GM12878 (cell line): ENCODE measurements around the gene LVRN. TPM values are rescaled to one million over a fixed set of nuclear protein-coding genes. Genes with fewer than 3 reads are reported as not detected.

ENCODE experiments used
- ATAC-seq: fragments of 200-7000 bp; cut with Tn5 transposase; 3 replicates; pipeline ENCODE4 v1.9.1; 2020; ENCODE audit warnings: mild to moderate bottlenecking, moderate library complexity
- BruUV-seq: library from RNA; stranded (reverse); fragments of 400-500 nt; replicated peaks from 2 replicates; lab custom pipeline; 2021; lab: Mats Ljungman, UMichigan
- CTCF ChIA-PET: fragments of 300-600 bp; sonication (Branson Sonifier 250); formaldehyde crosslinking; extraction: SDS; loops from one replicate; lab custom pipeline; 2021; ENCODE audit warnings: inconsistent platforms; lab: Yijun Ruan, JAX
- POLR2A ChIA-PET: fragments of 350-600 bp; formaldehyde crosslinking; extraction: SDS; loops from one replicate; lab custom pipeline; 2021; ENCODE audit warnings: inconsistent platforms; lab: Charles Lee
- RAD21 ChIA-PET: fragments of 300-600 bp; sonication (Branson Sonifier 250); formaldehyde crosslinking; loops from one replicate; lab custom pipeline; 2023; ENCODE audit warnings: antibody characterized with exemption; ENCODE audit not compliant: unreplicated experiment; lab: Charles Lee
- SMC1A ChIA-PET: fragments of 300-600 bp; sonication (Branson Sonifier 250); formaldehyde crosslinking; loops from one replicate; lab custom pipeline; 2023; ENCODE audit not compliant: unreplicated experiment, uncharacterized antibody; lab: Charles Lee
- DNase-seq: peaks from one replicate; pipeline ENCODE4 v3.0.0-alpha.2; 2011; ENCODE audit warnings: low read depth, low spot score
- FAIRE-seq: peaks from 3 replicates; lab custom pipeline; 2011; peaks lifted over from hg19 to GRCh38; lab: Jason Lieb, UNC
- H2AFZ ChIP-seq: 2 replicates; pipeline ENCODE4 v1.6.0; 2011; ENCODE audit warnings: low read depth, low read length, control low read depth; ENCODE audit not compliant: control insufficient read depth
- H3K27ac ChIP-seq: 2 replicates; pipeline ENCODE4 v1.5.1; 2011; ENCODE audit warnings: control low read depth; ENCODE audit not compliant: control insufficient read depth, insufficient read depth
- H3K27me3 ChIP-seq, 2 experiments: replicated peaks in 1 of 2; 2 replicates each; pipeline versions ENCODE4 v1.6.0 to v1.6.1; 2011; ENCODE audit warnings: low read length in 1 of 2; ENCODE audit not compliant: control insufficient read depth in 2 of 2, insufficient read depth in 2 of 2
- H3K36me3 ChIP-seq, 2 experiments: 2 replicates each; pipeline ENCODE4 v1.5.1; 2011; ENCODE audit warnings: low read length in 1 of 2; ENCODE audit not compliant: control insufficient read depth in 2 of 2, insufficient read depth in 2 of 2
- H3K4me1 ChIP-seq: 2 replicates; pipeline ENCODE4 v1.6.1; 2011; ENCODE audit warnings: mild to moderate bottlenecking, low read length, moderate library complexity, mixed read lengths; ENCODE audit not compliant: control insufficient read depth, insufficient read depth
- H3K4me2 ChIP-seq: 2 replicates; pipeline ENCODE4 v1.6.0; 2011; ENCODE audit warnings: control low read depth; ENCODE audit not compliant: control insufficient read depth, insufficient read depth
- H3K4me3 ChIP-seq: fragments of 200-600 bp; sonication (generic); 2 replicates; pipeline ENCODE4 v1.5.1; 2016
- H3K79me2 ChIP-seq: 2 replicates; pipeline ENCODE4 v1.6.0; 2011; ENCODE audit warnings: low read length; ENCODE audit not compliant: control insufficient read depth, insufficient read depth
- H3K9ac ChIP-seq: 2 replicates; pipeline ENCODE4 v1.8.0; 2011; ENCODE audit warnings: low read length, control low read depth, mixed read lengths; ENCODE audit not compliant: control insufficient read depth, insufficient read depth
- H3K9me3 ChIP-seq: replicated peaks from 3 replicates; pipeline ENCODE4 v1.5.1; 2011; ENCODE audit warnings: mild to moderate bottlenecking, low read length; ENCODE audit not compliant: control insufficient read depth, insufficient read depth
- H4K20me1 ChIP-seq: 2 replicates; pipeline ENCODE4 v1.6.0; 2011; ENCODE audit not compliant: control insufficient read depth, insufficient read depth
- EED ChIP-seq: sonication (generic); IDR thresholded peaks from 2 replicates; pipeline ENCODE4 v1.6.1; 2016; ENCODE audit warnings: antibody characterized with exemption, low read depth
- EGR1 ChIP-seq, 2 experiments: IDR thresholded peaks; 1 replicate in 1 of 2; 2 replicates in 1 of 2; pipeline ENCODE4 v1.6.1; 2011 to 2012; ENCODE audit warnings: low read depth in 2 of 2, low read length in 2 of 2, borderline replicate concordance in 1 of 2, mild to moderate bottlenecking in 1 of 2, moderate library complexity in 1 of 2
- FOXK2 ChIP-seq: fragments of 450-650 bp; IDR thresholded peaks from 2 replicates; pipeline ENCODE4 v1.6.1; 2017; ENCODE audit warnings: mild to moderate bottlenecking, moderate library complexity
- NR2C2 ChIP-seq: IDR thresholded peaks from 2 replicates; pipeline ENCODE4 v1.6.1; 2011; ENCODE audit warnings: borderline replicate concordance, low read depth; ENCODE audit not compliant: control insufficient read depth, insufficient read length
- PRDM15 ChIP-seq: fragments of 450-650 bp; formaldehyde crosslinking; IDR thresholded peaks from 2 replicates; pipeline ENCODE4 v1.4.0; 2020; ENCODE audit warnings: mild to moderate bottlenecking, moderate library complexity
- RAD21 ChIP-seq: IDR thresholded peaks from 2 replicates; pipeline ENCODE4 v1.6.1; 2011; ENCODE audit warnings: mild to moderate bottlenecking, low read depth, low read length, moderate library complexity; ENCODE audit not compliant: insufficient read depth
- STAT1 ChIP-seq: fragments of 450-650 bp; conservative IDR thresholded peaks from 2 replicates; pipeline ENCODE4 v1.6.1; 2014; ENCODE audit warnings: antibody characterized with exemption, mild to moderate bottlenecking
- SUZ12 ChIP-seq: fragments of 200-600 bp; sonication (generic); IDR thresholded peaks from one replicate; pipeline ENCODE4 v1.6.1; 2018; ENCODE audit warnings: antibody characterized with exemption, mild to moderate bottlenecking; ENCODE audit not compliant: unreplicated experiment
- TAF1 ChIP-seq: IDR thresholded peaks from 2 replicates; pipeline ENCODE4 v1.6.1; 2011; ENCODE audit warnings: mild to moderate bottlenecking, low read depth, low read length, borderline replicate concordance
- TCF7 ChIP-seq: IDR thresholded peaks from 2 replicates; pipeline ENCODE4 v1.6.1; 2014; ENCODE audit warnings: antibody characterized with exemption, borderline replicate concordance
- ZNF207 ChIP-seq: fragments of 450-650 bp; IDR thresholded peaks from 2 replicates; pipeline ENCODE4 v1.6.1; 2014; ENCODE audit warnings: antibody characterized with exemption, mild to moderate bottlenecking, borderline replicate concordance
- ZNF622 ChIP-seq: fragments of 450-650 bp; IDR thresholded peaks from 2 replicates; pipeline ENCODE4 v1.6.1; 2017; ENCODE audit warnings: mild to moderate bottlenecking, inconsistent platforms
- WGBS: methylation state at CpG from one replicate; pipeline ENCODE4 v1.1.6; 2016; ENCODE audit warnings: low lambda C conversion rate; ENCODE audit not compliant: insufficient replicate concordance, insufficient coverage; ENCODE audit errors: missing lambda C conversion rate; 5-methylcytosine and 5-hydroxymethylcytosine counted together
- in situ Hi-C: fragments of 300-500 bp; cut with MboI; formaldehyde crosslinking; loops from 9 replicates; pipeline ENCODE4 v1.14.3; 2018; ENCODE audit warnings: mixed read lengths
- intact Hi-C: fragments of 100-400 bp; cut with micrococcal nuclease; formaldehyde crosslinking; loops from one replicate; pipeline ENCODE4 v1.14.2; 2022; ENCODE audit not compliant: unreplicated experiment
- polyA plus RNA-seq, 11 experiments: library from polyadenylated mRNA; depleted of rRNA in 4 of 11; unstranded in 6 of 11; stranded (reverse) in 5 of 11; fragments of >200 nt; fragmentation: Nextera tagmentation in 4 of 11; fragmentation: Illumina TruSeq in 1 of 11; extraction: Ambion mirVana in 4 of 11; extraction: Trizol in 1 of 11; gene quantifications; 1 replicate in 1 of 11; 2 replicates in 10 of 11; pipeline versions ENCODE4 v1.2.1 to v1.2.3, GENCODE V29; 2011 to 2016; ENCODE audit warnings: inconsistent platforms in 2 of 11, missing spikeins in 2 of 11, low read depth in 1 of 11
- total RNA-seq, 4 experiments: library from RNA; depleted of rRNA in 3 of 4; stranded (reverse); fragments of >200 nt in 3 of 4; fragmentation: Illumina TruSeq in 1 of 4; extraction: Trizol in 1 of 4; gene quantifications; 2 replicates each; pipeline versions ENCODE4 v1.2.1 to v1.2.3, GENCODE V29; 2013 to 2021
- TF ChIP-seq, protein P1 (sequence below): IDR thresholded peaks from 2 replicates; pipeline ENCODE4 v1.6.1; 2012; ENCODE audit warnings: low read length, inconsistent platforms
- TF ChIP-seq, protein P2 (sequence below), 3 experiments: IDR thresholded peaks in 2 of 3; conservative IDR thresholded peaks in 1 of 3; 2 replicates each; pipeline ENCODE4 v1.5.1; 2011; ENCODE audit warnings: low read depth in 3 of 3, low read length in 3 of 3, mild to moderate bottlenecking in 3 of 3, control low read depth in 2 of 3, moderate library complexity in 2 of 3, inconsistent platforms in 1 of 3, mixed read lengths in 1 of 3; ENCODE audit not compliant: control insufficient read depth in 2 of 3, insufficient read depth in 1 of 3; ENCODE audit errors: extremely low read depth in 1 of 3
- TF ChIP-seq, protein P3 (sequence below): fragments of 450-650 bp; IDR thresholded peaks from 2 replicates; pipeline ENCODE4 v1.6.1; 2018; ENCODE audit warnings: borderline replicate concordance, mild to moderate bottlenecking; ENCODE audit not compliant: partially characterized antibody

LVRN gene
- total and polyA plus RNA-seq, 10 of the 15 experiments (the other 5 are each of a cell fraction or from before 2014, with no cell fraction given): 0.04 to 0.87 (median 0.11) TPM; not detected in 4

DNA sequence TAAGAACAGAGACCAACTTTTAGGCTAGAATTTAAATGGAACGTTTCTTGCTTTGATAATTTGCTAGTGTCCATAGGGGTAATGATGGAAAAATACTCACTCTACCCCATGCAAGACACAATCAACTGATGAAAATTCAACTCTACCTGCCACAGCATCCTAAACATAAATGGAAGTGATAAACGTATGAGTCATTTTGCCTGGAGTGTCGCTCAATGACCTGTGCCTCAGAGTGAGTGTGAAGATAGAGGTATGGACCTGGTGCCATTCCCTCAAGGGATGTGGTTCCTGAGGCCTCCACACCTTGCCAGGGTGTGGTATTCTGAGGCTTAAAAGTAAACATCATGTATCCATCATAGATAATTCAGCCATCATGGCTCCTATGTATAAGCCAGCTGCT, 84.0 kb downstream of the LVRN start:
- CTCF ChIA-PET: interaction anchor here (1.0 kb wide), 1 partner anchor 10 kb away, joined by 3 read pairs; no protein-coding TSS in a partner anchor
- WGBS: 63% methylated on average over 3 of the region's 3 CpGs

More for the DNA sequence above, 84.0 kb downstream of the LVRN start:
- no peak overlapping the region for H3K4me3 ChIP-seq
- in situ Hi-C loops: no loop called here
- ATAC-seq: no peak
- RAD21 ChIA-PET: no interaction called here
- SMC1A ChIA-PET: interaction anchor here (0.8 kb wide), 1 partner anchor 30 kb away, joined by 3 read pairs; no protein-coding TSS in a partner anchor
- H3K4me2 ChIP-seq: no peak overlapping the region
- no peak overlapping the region for H3K9ac ChIP-seq
- H4K20me1 ChIP-seq: no peaks in the 10 kb centered on the region
- intact Hi-C loops: no loop called here
- no peaks in the 10 kb centered on the region for H3K9me3 ChIP-seq
- H3K27me3 ChIP-seq: no peaks in the 10 kb centered on the region; a peak in 1 of 4 replicates
- TF ChIP-seq, protein P1, sequence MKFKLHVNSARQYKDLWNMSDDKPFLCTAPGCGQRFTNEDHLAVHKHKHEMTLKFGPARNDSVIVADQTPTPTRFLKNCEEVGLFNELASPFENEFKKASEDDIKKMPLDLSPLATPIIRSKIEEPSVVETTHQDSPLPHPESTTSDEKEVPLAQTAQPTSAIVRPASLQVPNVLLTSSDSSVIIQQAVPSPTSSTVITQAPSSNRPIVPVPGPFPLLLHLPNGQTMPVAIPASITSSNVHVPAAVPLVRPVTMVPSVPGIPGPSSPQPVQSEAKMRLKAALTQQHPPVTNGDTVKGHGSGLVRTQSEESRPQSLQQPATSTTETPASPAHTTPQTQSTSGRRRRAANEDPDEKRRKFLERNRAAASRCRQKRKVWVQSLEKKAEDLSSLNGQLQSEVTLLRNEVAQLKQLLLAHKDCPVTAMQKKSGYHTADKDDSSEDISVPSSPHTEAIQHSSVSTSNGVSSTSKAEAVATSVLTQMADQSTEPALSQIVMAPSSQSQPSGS: no peak
- TF ChIP-seq FOXK2 (no peak), RAD21 (no peak), ZNF207 (no peak), TAF1 (no peak), TCF7 (no peak), EGR1 (IDR thresholded peaks at IDR 0.05; ENCODE audit: borderline replicate concordance in 1 of 2, low read depth in 2 of 2, low read length in 2 of 2) (no peak), SUZ12 (no peak), STAT1 (no peak), ZNF622 (no peak), NR2C2 (no peak), EED (no peak), PRDM15 (CRISPR knock-in tag) (no peak)
- TF ChIP-seq, protein P2, sequence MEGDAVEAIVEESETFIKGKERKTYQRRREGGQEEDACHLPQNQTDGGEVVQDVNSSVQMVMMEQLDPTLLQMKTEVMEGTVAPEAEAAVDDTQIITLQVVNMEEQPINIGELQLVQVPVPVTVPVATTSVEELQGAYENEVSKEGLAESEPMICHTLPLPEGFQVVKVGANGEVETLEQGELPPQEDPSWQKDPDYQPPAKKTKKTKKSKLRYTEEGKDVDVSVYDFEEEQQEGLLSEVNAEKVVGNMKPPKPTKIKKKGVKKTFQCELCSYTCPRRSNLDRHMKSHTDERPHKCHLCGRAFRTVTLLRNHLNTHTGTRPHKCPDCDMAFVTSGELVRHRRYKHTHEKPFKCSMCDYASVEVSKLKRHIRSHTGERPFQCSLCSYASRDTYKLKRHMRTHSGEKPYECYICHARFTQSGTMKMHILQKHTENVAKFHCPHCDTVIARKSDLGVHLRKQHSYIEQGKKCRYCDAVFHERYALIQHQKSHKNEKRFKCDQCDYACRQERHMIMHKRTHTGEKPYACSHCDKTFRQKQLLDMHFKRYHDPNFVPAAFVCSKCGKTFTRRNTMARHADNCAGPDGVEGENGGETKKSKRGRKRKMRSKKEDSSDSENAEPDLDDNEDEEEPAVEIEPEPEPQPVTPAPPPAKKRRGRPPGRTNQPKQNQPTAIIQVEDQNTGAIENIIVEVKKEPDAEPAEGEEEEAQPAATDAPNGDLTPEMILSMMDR (IDR thresholded peaks at IDR 0.05 in 2 of 3, conservative IDR thresholded peaks at IDR 0.05 in 1 of 3; ENCODE audit: control insufficient read depth in 2 of 3, extremely low read depth in 1 of 3, insufficient read depth in 1 of 3, low read depth in 3 of 3, low read length in 3 of 3): no peak
- TF ChIP-seq, protein P3, sequence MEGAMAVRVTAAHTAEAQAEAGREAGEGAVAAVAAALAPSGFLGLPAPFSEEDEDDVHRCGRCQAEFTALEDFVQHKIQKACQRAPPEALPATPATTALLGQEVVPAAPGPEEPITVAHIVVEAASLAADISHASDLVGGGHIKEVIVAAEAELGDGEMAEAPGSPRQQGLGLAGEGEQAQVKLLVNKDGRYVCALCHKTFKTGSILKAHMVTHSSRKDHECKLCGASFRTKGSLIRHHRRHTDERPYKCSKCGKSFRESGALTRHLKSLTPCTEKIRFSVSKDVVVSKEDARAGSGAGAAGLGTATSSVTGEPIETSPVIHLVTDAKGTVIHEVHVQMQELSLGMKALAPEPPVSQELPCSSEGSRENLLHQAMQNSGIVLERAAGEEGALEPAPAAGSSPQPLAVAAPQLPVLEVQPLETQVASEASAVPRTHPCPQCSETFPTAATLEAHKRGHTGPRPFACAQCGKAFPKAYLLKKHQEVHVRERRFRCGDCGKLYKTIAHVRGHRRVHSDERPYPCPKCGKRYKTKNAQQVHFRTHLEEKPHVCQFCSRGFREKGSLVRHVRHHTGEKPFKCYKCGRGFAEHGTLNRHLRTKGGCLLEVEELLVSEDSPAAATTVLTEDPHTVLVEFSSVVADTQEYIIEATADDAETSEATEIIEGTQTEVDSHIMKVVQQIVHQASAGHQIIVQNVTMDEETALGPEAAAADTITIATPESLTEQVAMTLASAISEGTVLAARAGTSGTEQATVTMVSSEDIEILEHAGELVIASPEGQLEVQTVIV: no peak
- no peak overlapping the region for H2AFZ ChIP-seq
- DNase-seq: no peak
- no peaks in the 10 kb centered on the region for H3K79me2 ChIP-seq
- POLR2A ChIA-PET: interaction anchor here (0.7 kb wide), 1 partner anchor 885 kb away, joined by 3 read pairs; no protein-coding TSS in a partner anchor
- H3K27ac ChIP-seq: no peak overlapping the region
- no peaks in the 10 kb centered on the region for H3K4me1 ChIP-seq
- H3K36me3 ChIP-seq: no peaks in the 10 kb centered on the region
- no TSS peak for BruUV-seq
- FAIRE-seq: no peak
